HL-60 (cell line): ENCODE measurements around the gene PLEKHG4B.

Source experiments
- DNase-seq, 2 experiments: peaks; one replicate each; pipeline ENCODE4 v3.0.0-alpha.2; 2010 to 2020; ENCODE audit warnings: low read depth in 1 of 2, low spot score in 1 of 2
- H3K27ac ChIP-seq: fragments of 250-450 bp; sonication (Bioruptor Pico); replicated peaks from 2 replicates; pipeline ENCODE4 v1.5.1; 2020; ENCODE audit warnings: mild to moderate bottlenecking, moderate library complexity
- H3K27me3 ChIP-seq: fragments of 250-450 bp; sonication (Bioruptor Pico); 2 replicates; pipeline ENCODE4 v1.5.1; 2021; ENCODE audit warnings: mild to moderate bottlenecking, moderate library complexity; ENCODE audit not compliant: insufficient read depth, poor library complexity, severe bottlenecking
- H3K4me3 ChIP-seq: replicated peaks from 2 replicates; pipeline ENCODE4 v1.5.1; 2011; ENCODE audit warnings: mild to moderate bottlenecking, control low read depth, low read length; ENCODE audit not compliant: insufficient read depth
- GABPA ChIP-seq: IDR thresholded peaks from 2 replicates; pipeline ENCODE4 v1.6.1; 2012; ENCODE audit warnings: low read depth
- POLR2AphosphoS5 ChIP-seq: IDR thresholded peaks from 2 replicates; pipeline ENCODE4 v1.6.1; 2012; ENCODE audit warnings: low read depth
- REST ChIP-seq: IDR thresholded peaks from 2 replicates; pipeline ENCODE4 v1.6.1; 2012; ENCODE audit warnings: low read depth; ENCODE audit not compliant: insufficient replicate concordance
- SPI1 ChIP-seq: IDR thresholded peaks from 2 replicates; pipeline ENCODE4 v1.6.1; 2012; ENCODE audit warnings: low read depth, mild to moderate bottlenecking, borderline replicate concordance
- TF ChIP-seq, protein P1 (sequence below): IDR thresholded peaks from one replicate; pipeline ENCODE4 v1.5.1; 2011; ENCODE audit warnings: low read length, control low read depth, inconsistent platforms; ENCODE audit not compliant: insufficient read depth

The PLEKHG4B gene

DNA sequence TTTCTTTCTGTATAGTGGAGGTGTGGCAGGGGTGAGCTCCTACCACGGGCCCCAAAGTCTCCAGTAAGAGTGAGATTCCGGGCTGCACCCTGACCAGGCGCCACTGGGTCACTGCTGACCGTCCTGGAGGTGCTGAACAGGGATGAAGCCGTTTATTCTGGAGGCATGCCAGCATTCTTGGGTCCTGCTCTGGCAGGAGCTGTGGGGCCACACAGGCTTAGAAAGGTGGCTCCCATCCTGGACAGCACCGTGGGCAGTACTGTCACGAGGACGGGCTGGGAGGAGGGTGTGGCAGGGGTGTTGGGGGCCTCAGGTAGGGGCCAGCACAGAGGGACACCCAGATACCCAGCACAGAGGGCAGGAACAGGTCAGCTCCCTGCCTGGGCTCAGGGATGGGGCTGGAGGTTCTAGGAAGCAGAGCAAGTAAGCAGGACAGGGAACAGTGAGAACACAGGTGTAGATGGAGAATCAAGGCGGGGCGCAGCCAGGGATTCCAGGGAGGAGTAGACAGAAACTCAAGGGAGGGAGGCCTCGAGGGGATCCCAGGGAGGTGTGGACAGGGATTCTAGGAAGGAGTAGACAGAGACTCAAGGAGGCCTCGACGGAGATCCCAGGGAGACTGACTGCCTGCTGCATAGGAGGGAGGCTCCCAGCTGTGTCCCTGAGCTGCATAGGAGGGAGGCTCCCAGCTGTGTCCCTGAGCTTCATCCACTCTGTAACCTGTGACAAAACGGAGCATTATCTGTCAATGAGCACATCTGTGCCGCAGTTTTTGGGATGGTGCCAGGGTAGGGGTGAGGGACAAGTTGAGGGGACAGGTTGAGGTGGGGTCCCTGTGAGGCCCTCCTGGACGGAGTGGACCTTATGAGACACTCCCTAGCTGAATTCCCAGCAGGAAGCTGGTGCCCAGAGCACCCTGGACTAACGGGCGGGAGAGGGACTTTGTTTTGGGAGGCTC, 1.1 kb upstream of the PLEKHG4B start:
- TF ChIP-seq REST (peak; percentile 61), SPI1 (no peak), POLR2AphosphoS5 (no peak)
- TF ChIP-seq, protein P1, sequence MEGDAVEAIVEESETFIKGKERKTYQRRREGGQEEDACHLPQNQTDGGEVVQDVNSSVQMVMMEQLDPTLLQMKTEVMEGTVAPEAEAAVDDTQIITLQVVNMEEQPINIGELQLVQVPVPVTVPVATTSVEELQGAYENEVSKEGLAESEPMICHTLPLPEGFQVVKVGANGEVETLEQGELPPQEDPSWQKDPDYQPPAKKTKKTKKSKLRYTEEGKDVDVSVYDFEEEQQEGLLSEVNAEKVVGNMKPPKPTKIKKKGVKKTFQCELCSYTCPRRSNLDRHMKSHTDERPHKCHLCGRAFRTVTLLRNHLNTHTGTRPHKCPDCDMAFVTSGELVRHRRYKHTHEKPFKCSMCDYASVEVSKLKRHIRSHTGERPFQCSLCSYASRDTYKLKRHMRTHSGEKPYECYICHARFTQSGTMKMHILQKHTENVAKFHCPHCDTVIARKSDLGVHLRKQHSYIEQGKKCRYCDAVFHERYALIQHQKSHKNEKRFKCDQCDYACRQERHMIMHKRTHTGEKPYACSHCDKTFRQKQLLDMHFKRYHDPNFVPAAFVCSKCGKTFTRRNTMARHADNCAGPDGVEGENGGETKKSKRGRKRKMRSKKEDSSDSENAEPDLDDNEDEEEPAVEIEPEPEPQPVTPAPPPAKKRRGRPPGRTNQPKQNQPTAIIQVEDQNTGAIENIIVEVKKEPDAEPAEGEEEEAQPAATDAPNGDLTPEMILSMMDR, result no peak
- Histone ChIP-seq H3K4me3 (no peak overlapping the region), H3K27ac (no peak overlapping the region), H3K27me3 (peaks cover 14% of the 10 kb centered on the region)
- no peak for DNase-seq

- TF ChIP-seq GABPA (no peak), SPI1 (no peak), POLR2AphosphoS5 (no peak), REST (no peak)
- TF ChIP-seq, protein P1, result no peak
- Histone ChIP-seq H3K27ac (no peak overlapping the region), H3K27me3 (peaks cover 14% of the 10 kb centered on the region), H3K4me3 (no peak overlapping the region)
- no peak for DNase-seq
Observed at GRCh38 chr5:92401-93220, 643 bp downstream of the PLEKHG4B start.

DNA sequence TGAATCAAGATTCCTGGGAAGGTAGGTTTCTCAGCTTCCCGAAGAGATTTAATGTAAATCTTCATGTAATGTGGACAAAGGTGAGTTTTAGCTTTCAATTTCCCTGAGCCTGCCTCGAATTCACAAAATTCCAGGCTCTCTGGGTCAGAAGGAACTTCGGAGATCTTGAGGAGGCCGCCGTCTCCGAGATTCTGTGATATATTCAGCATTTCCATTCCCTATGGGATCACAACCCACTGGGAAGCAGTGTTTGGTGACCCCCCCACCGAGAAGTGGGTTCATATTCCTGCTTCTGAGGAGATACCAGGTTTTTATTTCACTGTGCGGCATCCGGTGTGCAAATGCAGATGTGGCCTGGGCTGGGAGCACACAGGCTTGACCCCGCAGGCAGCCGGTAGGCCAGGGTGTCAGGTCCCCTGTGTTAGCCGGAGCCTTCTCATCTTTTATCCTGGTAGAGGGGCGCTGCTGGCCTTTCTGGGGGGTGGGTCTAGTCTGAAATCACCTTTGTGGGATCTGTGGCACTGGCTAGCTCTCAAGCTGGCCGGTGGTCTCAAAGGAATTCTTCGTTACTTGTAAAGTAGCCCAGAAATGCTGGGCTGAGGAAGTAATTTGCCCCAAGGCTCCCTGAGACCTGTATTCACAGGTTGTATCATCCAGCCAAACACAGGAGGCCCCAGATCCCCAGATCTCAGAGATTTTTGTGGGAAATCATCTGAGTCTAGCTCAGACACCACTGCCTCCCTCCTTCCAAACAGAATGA, 1.4 kb downstream of the PLEKHG4B start:
- TF ChIP-seq GABPA (no peak), SPI1 (no peak), REST (no peak), POLR2AphosphoS5 (no peak)
- TF ChIP-seq, protein P1, result no peak
- no peak for DNase-seq
- Histone ChIP-seq H3K27me3 (peaks cover 14% of the 10 kb centered on the region), H3K4me3 (no peak overlapping the region), H3K27ac (no peak overlapping the region)
